Panc1 (cell line): ENCODE results near the gene ZCCHC2. TPM values are rescaled to one million over a fixed set of nuclear protein-coding genes. Genes with fewer than 3 reads are reported as not detected.

ENCODE experiments used
- ATAC-seq: fragments of 200-7000 bp; cut with Tn5 transposase; 2 replicates; pipeline ENCODE4 v1.9.1; 2020; ENCODE audit warnings: mild to moderate bottlenecking, moderate library complexity
- BruUV-seq: library from RNA; stranded (reverse); fragments of 400-500 nt; replicated peaks from 2 replicates; lab custom pipeline; 2021; lab: Mats Ljungman, UMichigan
- CTCF ChIA-PET: fragments of 300-600 bp; sonication (Branson Sonifier 250); formaldehyde crosslinking; loops from one replicate; lab custom pipeline; 2022; ENCODE audit warnings: antibody characterized with exemption; lab: Charles Lee
- POLR2A ChIA-PET: fragments of 300-600 bp; sonication (Branson Sonifier 250); formaldehyde crosslinking; loops from one replicate; lab custom pipeline; 2022; ENCODE audit warnings: antibody characterized with exemption; lab: Charles Lee
- DNase-seq: peaks from one replicate; pipeline ENCODE4 v3.0.0-alpha.2; 2010; ENCODE audit warnings: low read depth, low spot score
- H3K27ac ChIP-seq: 2 replicates; pipeline ENCODE4 v1.5.1; 2011; ENCODE audit warnings: mild to moderate bottlenecking, low read length, inconsistent platforms
- H3K27me3 ChIP-seq: fragments of 200-500 bp; sonication (Bioruptor generic); 2 replicates; pipeline ENCODE4 v1.6.0; 2014; ENCODE audit warnings: low read length, inconsistent platforms; ENCODE audit not compliant: control insufficient read depth, insufficient read depth
- H3K36me3 ChIP-seq: fragments of 200-500 bp; sonication (Bioruptor generic); 2 replicates; pipeline ENCODE4 v1.5.1; 2014; ENCODE audit warnings: inconsistent platforms, mild to moderate bottlenecking, low read length, moderate library complexity; ENCODE audit not compliant: control insufficient read depth, insufficient read depth
- H3K4me1 ChIP-seq: 2 replicates; pipeline ENCODE4 v1.5.1; 2011; ENCODE audit warnings: inconsistent platforms, mild to moderate bottlenecking, low read length, moderate library complexity; ENCODE audit not compliant: control insufficient read depth, insufficient read depth
- H3K4me3 ChIP-seq, 2 experiments: 2 replicates each; pipeline ENCODE4 v1.5.1; 2011 to 2012; ENCODE audit warnings: low read depth in 2 of 2, low read length in 2 of 2, mild to moderate bottlenecking in 2 of 2, inconsistent platforms in 1 of 2, moderate library complexity in 1 of 2
- H3K9me3 ChIP-seq: fragments of 200-500 bp; sonication (Bioruptor generic); 2 replicates; pipeline ENCODE4 v1.5.1; 2014; ENCODE audit warnings: low read depth, mild to moderate bottlenecking, inconsistent platforms, low read length, moderate library complexity; ENCODE audit not compliant: control insufficient read depth, insufficient read depth
- CTCF ChIP-seq: fragments of 450-650 bp; IDR thresholded peaks from 2 replicates; pipeline ENCODE4 v1.5.1; 2017; ENCODE audit warnings: mild to moderate bottlenecking
- POLR2AphosphoS5 ChIP-seq: IDR thresholded peaks from 2 replicates; pipeline ENCODE4 v1.6.1; 2012; ENCODE audit warnings: mild to moderate bottlenecking, low read depth, low read length, moderate library complexity
- REST ChIP-seq, 2 experiments: IDR thresholded peaks; 2 replicates each; pipeline ENCODE4 v1.6.1; 2011 to 2012; ENCODE audit warnings: low read depth in 2 of 2, control low read depth in 1 of 2, low read length in 1 of 2, mild to moderate bottlenecking in 1 of 2, moderate library complexity in 1 of 2; ENCODE audit not compliant: insufficient read depth in 1 of 2
- SIN3A ChIP-seq: IDR thresholded peaks from 2 replicates; pipeline ENCODE4 v1.6.1; 2012; ENCODE audit warnings: low read depth, mild to moderate bottlenecking, low read length, moderate library complexity, borderline replicate concordance; ENCODE audit not compliant: insufficient read depth
- TCF7L2 ChIP-seq: IDR thresholded peaks from 2 replicates; pipeline ENCODE4 v1.6.1; 2011; ENCODE audit warnings: mild to moderate bottlenecking, low read depth, low read length, inconsistent platforms
- in situ Hi-C: cut with HindIII; loops from 2 replicates; pipeline ENCODE4 v1.10.0; 2016; ENCODE audit warnings: low sequenced_read_pairs, low pct_unique_long_range_greater_than_20kb
- intact Hi-C: fragments of 100-400 bp; cut with micrococcal nuclease; formaldehyde crosslinking; loops from one replicate; pipeline ENCODE4 v1.10.0; 2022; ENCODE audit not compliant: unreplicated experiment
- total RNA-seq: library from RNA; stranded (reverse); gene quantifications from one replicate; pipeline ENCODE4 v1.2.1, GENCODE V29; 2021; ENCODE audit not compliant: unreplicated experiment

The ZCCHC2 gene
- total RNA-seq, 1 experiment from 2014 or later, result 18.2 TPM

- intact Hi-C loops, result no loop called here
- no TSS peak for BruUV-seq
- ATAC-seq (no peak), DNase-seq (no peak)
- in situ Hi-C loops, result no loop called here
- TF ChIP-seq CTCF (no peak), TCF7L2 (no peak), SIN3A (no peak), POLR2AphosphoS5 (no peak), REST (IDR thresholded peaks at IDR 0.05; ENCODE audit: insufficient read depth in 1 of 2, low read depth in 2 of 2, low read length in 1 of 2) (no peak)
- no peak overlapping the region for H3K27ac ChIP-seq
- H3K36me3 ChIP-seq, result no peaks in the 10 kb centered on the region
- H3K4me3 ChIP-seq, result no peak overlapping the region
- no peaks in the 10 kb centered on the region for H3K9me3 ChIP-seq
- H3K27me3 ChIP-seq, result no peaks in the 10 kb centered on the region
- ChIA-PET POLR2A (no interaction called here), CTCF (no interaction called here)
- peaks cover 2% of the 10 kb centered on the region; the same call in 1 of the 2 replicates for H3K4me1 ChIP-seq
Measured at GRCh38 chr18:62490967-62491695, 31.7 kb upstream of the ZCCHC2 start.

DNA sequence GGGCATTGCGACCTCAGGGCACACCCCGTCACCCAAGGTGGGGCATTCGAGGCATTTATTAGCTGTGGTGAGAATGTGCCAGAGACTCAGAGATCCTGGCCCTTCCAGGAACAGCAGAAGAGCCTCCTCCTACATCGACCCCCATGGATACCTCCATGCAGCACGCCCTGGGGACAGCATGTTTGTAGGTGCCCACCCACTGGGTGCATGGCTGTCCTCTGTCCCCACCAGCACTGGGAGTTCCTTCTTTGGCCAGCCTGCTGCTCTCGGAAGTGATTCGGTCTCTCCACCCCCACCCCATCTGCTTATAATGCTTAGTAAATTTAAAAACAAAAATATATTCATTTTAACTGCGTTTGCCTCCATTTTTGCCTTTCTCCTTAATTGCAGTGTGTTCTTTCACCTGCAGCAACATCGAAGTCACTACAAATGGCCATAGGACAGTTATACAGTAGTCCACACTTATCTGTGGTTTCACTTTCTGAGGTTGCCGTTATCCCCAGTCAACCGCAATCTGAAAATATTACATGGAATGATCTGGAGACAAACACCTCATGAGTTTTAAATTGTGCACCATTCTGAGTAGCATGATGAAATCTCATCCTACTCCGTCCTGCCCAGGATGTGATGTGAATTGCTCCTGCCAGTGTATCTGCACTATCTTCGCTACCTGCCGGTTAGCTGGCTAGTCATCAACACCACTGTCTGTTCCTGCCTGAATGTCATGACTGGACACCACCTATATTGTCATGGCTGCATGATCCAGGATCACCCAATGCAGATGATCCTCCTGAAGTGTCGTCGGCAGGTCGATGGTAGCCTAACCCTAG is 29.6 kb upstream of the ZCCHC2 start:
- in situ Hi-C loops (no loop called here), intact Hi-C loops (no loop called here)
- CTCF ChIA-PET, result no interaction called here

More for the DNA sequence above, 29.6 kb upstream of the ZCCHC2 start:
- Histone ChIP-seq H3K4me3 (peak overlapping the region; percentile 24 to 48), H3K36me3 (no peaks in the 10 kb centered on the region), H3K9me3 (no peaks in the 10 kb centered on the region), H3K27ac (peak overlapping the region; percentile 59), H3K4me1 (no peaks in the 10 kb centered on the region; the same call in 1 of the 2 replicates), H3K27me3 (no peaks in the 10 kb centered on the region)
- no TSS peak for BruUV-seq
- ATAC-seq (peak; percentile 82), DNase-seq (no peak)
- POLR2A ChIA-PET, result no interaction called here
- TF ChIP-seq POLR2AphosphoS5, result no peak
- no peak for TF ChIP-seq CTCF
